Stromal cell of bone marrow (primary cell): Measurements from ENCODE around the gene SET.
"Not testable (repeated sequence)": the region's sequence is repeated elsewhere in the genome, so short reads cannot be mapped to it uniquely, and the experiment has no call there.

ENCODE experiments used
- DNase-seq: peaks from one replicate; pipeline ENCODE4 v3.0.0-alpha.2; 2012; ENCODE audit warnings: low read depth

SET gene

DNA sequence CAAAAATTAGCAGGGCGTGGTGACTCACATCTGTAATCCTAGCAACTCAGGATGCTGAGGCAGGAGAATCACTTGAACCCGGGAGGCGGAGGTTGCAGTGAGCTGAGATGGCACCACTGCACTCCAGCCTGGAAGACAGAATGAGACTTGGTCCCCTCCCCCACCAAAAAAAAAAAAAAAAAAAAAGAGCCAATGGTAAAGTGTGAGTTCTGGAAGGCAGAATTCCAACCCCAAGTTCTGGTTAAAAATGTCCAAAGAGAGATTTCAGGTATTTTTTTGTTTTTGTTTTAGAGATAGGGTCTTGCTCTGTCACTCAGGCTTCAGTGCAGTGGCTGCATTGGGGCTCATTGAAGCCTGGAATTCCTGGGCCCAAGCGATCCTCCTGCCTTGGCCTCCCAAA is 1.6 kb upstream of the SET start:
- no peak for DNase-seq

DNA sequence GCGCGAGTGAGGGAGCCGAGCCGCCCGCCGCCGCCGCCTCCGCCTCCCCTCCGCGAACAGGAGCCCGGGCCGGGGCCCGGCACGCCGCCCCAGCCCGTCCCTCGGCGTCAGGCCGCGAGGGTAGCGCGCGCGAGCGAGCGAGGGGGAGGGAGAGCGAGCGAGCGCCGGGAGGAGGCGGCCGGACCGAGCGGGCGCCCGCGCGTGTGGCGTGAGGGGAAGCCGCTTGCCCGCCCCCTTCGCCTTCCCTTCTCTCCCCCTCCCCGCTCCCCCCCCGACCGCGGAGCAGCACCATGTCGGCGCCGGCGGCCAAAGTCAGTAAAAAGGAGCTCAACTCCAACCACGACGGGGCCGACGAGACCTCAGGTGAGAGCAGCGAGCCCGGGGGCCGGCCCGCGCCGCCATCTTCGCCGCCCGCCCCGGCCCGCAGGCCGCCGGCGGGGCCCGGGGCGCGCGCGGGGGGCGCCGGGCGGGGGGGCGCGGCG is 312 bp downstream of the SET start:
- DNase-seq: peak; percentile 27

- DNase-seq: peak; percentile 26
Observed at GRCh38 chr9:128689820-128690683, 1.0 kb downstream of the SET start.

- DNase-seq: no peak
Observed at GRCh38 chr9:128690684-128691034, 1.6 kb downstream of the SET start.

DNA sequence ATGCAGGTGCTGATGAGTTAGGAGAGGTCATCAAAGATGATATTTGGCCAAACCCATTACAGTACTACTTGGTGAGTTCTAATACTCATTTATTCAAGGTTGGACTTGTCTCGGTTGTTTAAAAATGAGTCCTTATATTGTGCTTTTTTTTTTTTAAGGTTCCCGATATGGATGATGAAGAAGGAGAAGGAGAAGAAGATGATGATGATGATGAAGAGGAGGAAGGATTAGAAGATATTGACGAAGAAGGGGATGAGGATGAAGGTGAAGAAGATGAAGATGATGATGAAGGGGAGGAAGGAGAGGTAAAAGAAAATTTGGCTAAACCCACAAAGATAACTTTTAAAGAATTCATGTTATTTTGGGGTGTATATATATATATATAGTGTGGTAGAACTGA is 4.7 kb downstream of the SET start:
- not testable (repeated sequence) for DNase-seq

- no peak for DNase-seq
Observed at GRCh38 chr9:128694344-128694743, 5.3 kb downstream of the SET start.

DNA sequence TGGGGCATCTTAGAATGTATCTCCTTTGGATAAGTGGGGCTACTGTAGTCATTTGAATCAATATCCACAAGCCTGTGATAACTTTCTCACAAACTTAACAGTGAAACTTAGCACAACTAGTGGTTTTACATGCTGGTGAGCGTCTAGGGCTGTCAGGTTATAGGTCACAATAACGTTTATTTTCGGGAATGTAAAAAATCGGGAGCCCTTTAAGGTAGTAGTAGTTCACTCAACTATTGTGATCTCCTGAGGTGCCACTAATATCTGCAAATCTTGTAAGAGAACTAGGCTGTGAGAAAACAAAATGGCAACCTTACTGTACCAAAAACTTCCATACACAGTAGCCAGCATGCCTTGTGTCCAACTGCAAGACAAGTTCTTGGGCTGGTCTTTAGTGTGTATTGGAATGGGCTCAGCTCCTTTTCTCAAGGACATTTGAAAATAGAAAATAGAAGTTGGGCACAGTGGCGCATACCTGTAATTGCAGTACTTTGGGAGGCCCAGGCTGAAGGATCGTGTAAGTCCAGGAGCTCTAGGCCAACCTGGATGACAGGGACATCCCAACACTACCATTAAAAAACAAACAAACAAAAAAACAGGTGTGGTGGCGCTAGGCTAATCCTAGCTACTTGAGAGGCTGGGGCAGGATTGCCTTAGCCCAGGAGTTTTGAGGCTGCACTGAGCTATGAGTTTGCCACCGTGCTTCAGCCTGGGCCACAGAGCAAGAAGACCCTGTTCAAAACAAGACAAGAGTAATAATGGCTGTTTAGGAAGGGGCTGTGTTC is 8.1 kb downstream of the SET start:
- no peak for DNase-seq

- not testable (repeated sequence) for DNase-seq
Observed at GRCh38 chr9:128699096-128699795, 10.2 kb downstream of the SET start.

GRCh38 chr9:128701227-128701854 is 12.3 kb downstream of the SET start:
- DNase-seq: no peak

GRCh38 chr9:128702445-128702948 is 13.5 kb downstream of the SET start, which contains the start of gene PKN3:
PKN3 (plus strand) TSS chr9:128702503; CDS start chr9:128702916, 413 bp downstream.
- peak; percentile 58 for DNase-seq

DNA sequence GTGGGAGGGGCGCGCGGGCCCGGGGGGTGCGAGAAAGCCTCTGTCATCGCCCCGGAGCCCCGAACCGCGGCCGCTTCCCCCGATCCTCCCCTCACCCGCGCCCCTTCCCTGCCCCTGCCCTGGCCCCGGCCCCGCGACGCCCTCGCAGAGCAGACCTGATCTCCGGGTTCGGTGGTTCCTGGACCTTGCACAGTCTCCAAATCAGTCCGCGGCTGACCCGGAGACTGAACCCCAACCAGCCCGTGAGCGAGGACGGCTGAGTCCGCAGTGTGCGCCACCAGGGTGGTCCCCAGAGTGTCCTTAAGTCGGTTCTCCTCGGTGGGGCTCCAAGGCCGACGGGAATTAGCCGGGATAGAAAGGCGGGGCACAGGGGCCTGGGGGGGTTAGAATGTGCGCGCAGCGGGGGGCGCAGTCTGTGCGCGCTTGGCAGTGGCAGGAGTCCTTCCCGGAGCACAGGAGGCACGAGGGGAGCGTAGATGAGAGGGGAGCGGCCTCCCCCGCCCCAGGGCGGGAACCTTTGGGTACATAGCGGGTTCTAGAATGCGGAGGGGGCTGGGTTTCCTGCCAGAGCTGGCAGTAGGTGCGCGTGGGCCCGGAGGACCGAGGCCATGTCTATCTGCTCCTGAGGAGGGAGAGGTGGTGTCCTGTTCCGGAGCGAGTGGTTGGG is 14.1 kb downstream of the SET start:
- no peak for DNase-seq

GRCh38 chr9:128703616-128704355 is 14.8 kb downstream of the SET start:
- no peak for DNase-seq

DNA sequence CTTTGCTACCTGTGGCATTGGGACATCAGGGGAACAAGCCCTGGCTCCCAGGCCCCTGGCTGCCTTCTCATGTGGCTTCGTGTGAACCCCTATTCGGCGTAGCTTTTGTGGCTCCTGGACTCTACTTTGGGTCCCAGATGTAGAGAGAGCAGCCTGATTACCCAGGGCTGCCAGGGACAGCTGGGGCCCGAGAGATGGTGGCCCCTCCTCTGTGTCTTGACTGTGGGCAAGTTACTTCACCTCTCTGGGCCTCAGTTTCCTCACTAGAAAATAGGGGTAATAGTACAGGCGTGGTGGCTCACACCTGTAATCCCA is 15.3 kb downstream of the SET start:
- DNase-seq: no peak

DNA sequence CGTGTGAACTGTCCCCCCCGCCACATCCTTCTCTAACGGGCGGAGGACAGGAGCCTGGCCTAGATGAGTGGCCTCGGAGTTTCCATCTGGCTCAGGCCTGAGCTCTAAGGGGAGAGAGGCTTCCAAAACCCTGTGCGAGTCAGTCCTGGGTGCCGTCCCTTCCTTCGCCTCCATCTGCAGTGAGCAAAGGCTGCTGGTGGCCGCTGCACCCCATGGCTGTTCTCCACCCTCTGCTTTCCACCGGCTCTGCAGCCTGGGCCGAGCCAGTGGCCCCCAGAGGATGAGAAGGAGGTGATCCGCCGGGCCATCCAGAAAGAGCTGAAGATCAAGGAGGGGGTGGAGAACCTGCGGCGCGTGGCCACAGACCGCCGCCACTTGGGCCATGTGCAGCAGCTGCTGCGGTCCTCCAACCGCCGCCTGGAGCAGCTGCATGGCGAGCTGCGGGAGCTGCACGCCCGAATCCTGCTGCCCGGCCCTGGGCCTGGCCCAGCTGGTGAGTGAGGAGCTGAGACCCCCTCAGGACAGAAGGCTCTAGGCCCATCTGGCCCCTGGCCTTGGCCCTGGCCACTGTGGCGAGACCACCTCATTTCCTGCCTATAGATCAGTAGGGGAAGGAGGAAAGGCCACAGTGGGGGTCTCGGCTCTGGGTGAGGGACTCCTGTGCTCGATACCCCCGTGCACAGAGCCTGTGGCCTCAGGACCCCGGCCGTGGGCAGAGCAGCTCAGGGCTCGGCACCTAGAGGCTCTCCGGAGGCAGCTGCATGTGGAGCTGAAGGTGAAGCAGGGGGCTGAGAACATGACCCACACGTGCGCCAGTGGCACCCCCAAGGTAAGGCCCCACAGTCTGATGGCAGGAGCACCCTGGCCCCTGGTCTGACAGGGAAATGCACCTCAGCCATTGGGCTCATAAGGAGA is 16.3 kb downstream of the SET start:
- DNase-seq: no peak

- no peak for DNase-seq
Observed at GRCh38 chr9:128706045-128706444, 17.0 kb downstream of the SET start.

- DNase-seq: no peak
Observed at GRCh38 chr9:128706671-128707381, 17.8 kb downstream of the SET start.

GRCh38 chr9:128707446-128707845 is 18.4 kb downstream of the SET start:
- no peak for DNase-seq

DNA sequence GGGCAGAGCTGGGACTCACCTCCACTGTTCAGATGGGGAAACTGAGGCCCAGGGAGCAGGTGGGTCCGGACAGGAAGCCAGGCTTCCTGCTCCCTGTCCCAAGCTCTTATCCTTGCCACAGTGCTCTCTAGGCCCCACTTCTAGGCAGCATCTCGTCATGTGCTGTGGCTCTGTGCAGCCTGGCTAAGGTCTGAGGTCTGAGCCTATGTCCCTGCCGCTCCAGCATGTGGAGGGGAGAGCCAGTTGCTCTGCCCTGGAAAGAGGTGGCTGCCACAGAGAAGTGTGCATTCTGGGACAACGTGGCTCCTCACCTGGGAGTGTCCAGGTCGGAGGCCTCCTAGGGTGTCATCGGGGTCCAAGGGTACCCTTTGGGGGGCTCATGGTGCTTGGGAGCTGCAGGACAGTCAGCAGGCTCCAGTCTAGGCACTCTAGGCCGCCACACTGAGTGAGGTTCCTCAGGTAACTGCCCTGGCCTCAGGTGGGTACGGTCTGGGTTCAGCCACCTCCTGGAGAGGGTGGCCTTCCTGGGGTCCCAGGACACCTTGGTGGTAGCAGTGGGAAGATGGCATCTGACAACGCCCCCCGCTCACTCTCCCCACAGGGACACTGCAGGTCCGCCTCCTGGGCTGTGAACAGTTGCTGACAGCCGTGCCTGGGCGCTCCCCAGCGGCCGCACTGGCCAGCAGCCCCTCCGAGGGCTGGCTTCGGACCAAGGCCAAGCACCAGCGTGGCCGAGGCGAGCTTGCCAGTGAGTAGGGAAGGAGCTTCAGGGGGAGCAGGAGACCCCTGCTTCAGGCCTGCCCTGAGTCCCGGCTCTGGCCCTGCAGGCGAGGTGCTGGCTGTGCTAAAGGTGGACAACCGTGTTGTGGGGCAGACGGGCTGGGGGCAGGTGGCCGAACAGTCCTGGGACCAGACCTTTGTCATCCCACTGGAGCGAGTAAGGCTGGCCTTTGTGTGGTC is 23.7 kb downstream of the SET start:
- DNase-seq: no peak
